Activated CD8-positive, alpha-beta memory T cell treated with anti-CD3 and anti-CD28 coated beads for 36 hours (primary cell): ENCODE measurements around the gene TXNDC11. TPM values are rescaled to one million over a fixed set of nuclear protein-coding genes. Genes with fewer than 3 reads are reported as not detected.

Experiments used
- CTCF ChIA-PET: fragments of 350-600 bp; sonication (Branson Sonifier 250); formaldehyde crosslinking; loops from one replicate; lab custom pipeline; 2021; ENCODE audit warnings: antibody characterized with exemption; lab: Charles Lee
- POLR2A ChIA-PET: fragments of 350-600 bp; sonication (Branson Sonifier 250); formaldehyde crosslinking; loops from one replicate; lab custom pipeline; 2021; ENCODE audit warnings: antibody characterized with exemption; lab: Charles Lee
- total RNA-seq, 2 experiments: library from RNA; stranded (reverse); gene quantifications; one replicate each; pipeline ENCODE4 v1.2.3, GENCODE V29; 2021

The TXNDC11 gene
- total RNA-seq, 2 experiments from 2014 or later: 32.1 to 36.1 TPM

GRCh38 chr16:11673091-11674000 lies 69.3 kb downstream of the TXNDC11 start:
- CTCF ChIA-PET: interaction anchor here (1.4 kb wide), 1 partner anchor 10 kb away, joined by 7 read pairs; no protein-coding TSS in a partner anchor

DNA sequence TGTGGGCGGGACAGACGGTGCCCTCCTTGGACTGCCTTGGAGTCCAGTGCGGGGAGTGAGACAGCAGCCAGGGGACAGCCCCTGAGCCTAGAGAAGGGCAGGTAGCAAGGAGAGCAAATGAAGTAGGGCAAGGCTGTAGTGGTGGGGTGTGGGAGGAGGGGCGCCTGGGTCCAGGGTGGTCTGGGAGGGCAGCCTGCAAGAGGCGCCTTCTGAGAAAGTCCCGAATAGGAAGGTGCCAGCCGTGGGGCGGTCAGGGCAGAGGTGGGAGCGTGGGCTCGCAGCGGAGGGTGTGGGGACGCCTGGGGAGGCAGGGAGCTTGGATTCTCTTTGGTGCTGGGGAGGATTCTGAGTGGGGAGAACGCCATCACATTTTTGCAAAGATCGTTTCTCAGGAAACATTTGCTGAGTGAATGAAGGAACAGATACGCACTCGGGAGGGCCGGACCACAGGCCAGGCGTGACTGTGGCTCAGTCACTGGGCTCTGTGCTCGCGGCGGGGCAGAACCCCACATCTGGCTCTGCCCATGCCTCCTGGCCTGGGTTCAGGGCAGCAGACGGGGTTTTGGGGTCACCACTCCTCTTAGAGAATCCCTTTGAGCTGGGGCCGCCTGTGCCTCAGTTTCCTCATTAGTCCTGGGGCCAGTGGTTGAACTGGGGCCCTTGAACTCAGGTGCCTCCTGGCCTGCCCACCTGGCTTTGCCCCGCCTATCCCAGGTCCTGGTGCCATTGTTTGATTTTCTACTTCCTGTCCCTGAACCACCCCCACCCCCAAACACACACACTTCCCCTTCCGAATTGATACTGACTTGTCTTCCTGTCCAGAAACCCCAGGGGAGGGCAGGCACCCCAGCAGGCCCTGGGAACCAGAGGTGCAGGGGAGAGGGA lies 70.2 kb downstream of the TXNDC11 start:
- POLR2A ChIA-PET: interaction anchor here (0.6 kb wide), 1 partner anchor 90 kb away, joined by 3 read pairs; no protein-coding TSS in a partner anchor
- CTCF ChIA-PET: interaction anchor here (1.4 kb wide), 1 partner anchor 11 kb away, joined by 7 read pairs; no protein-coding TSS in a partner anchor

More at GRCh38 chr16:11673091-11674000, 69.3 kb downstream of the TXNDC11 start:
- POLR2A ChIA-PET: interaction anchor here (0.6 kb wide), 1 partner anchor 91 kb away, joined by 3 read pairs; no protein-coding TSS in a partner anchor

DNA sequence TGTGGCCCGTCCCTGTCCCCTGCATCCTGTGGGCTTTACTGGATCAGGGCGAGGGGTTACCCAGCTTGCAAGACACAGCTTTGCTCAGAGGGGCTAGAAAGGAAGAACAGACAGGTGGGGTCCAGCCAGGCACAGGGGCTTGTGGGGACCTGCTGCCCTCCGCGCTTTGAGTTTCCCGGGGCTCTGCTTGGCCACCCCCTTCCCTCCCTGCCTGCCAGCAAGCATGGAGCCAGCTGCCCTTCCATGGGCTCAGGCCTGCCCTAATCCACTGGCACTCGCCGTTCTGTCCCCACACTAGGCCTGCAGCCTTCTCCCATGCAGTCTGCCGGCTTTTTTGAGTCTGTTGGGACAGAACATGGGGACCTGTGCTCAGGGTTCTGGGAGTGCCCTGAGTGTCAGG lies 71.0 kb downstream of the TXNDC11 start:
- ChIA-PET CTCF (no interaction called here), POLR2A (interaction anchor here (0.5 kb wide), 1 partner anchor 24 kb away, joined by 3 read pairs; no protein-coding TSS in a partner anchor)

GRCh38 chr16:11671271-11671670 lies 71.4 kb downstream of the TXNDC11 start:
- POLR2A ChIA-PET: interaction anchor here (0.5 kb wide), 1 partner anchor 24 kb away, joined by 3 read pairs; no protein-coding TSS in a partner anchor
- CTCF ChIA-PET: no interaction called here

- POLR2A ChIA-PET: no interaction called here
- CTCF ChIA-PET: interaction anchor here (0.9 to 1.7 kb wide), 2 partner anchors 30 to 138 kb away, joined by 3 to 6 read pairs; no protein-coding TSS in a partner anchor
Observed at GRCh38 chr16:11670171-11671131, 72.2 kb downstream of the TXNDC11 start.

DNA sequence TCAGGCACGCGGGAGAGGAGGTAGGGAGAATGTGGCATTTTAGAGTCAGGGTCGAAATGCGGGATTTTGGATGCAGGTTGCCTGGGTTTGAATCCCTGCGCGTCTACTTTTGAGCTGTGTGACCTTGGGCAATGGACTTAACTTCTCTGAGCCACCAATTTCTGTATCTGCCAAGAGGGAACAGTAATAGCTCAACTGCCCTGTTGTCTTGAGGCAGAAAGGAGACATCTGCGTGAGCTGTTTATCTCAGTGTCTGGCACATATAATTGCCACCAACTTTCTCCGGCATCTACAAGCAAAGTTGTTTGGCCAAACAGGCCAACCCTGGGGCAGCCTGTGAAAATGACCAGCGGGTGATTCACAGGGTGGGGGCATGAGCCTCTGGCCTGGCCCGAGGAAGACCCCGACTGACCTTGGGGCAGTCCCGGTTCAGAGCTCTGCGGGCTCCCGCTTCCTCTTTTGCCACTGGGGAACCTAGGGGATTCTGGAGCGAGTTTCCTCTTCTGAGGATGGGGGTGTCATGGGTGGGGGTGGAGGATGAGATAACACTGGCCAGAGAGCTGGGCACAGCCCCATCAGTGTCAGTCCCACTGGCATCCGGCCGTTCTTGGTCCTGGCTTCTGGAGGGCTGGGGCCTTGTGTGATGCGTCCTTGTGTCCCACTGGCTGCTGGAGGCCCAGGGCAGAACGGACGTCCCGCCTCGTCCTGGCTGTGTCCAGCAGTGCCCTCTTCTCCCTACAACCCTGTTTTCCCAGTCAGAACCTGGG lies 73.1 kb downstream of the TXNDC11 start:
- POLR2A ChIA-PET: interaction anchor here (0.6 kb wide), 1 partner anchor 99 kb away, joined by 4 read pairs; no protein-coding TSS in a partner anchor
- CTCF ChIA-PET: interaction anchor here (0.9 to 1.7 kb wide), 3 partner anchors 29 to 138 kb away, joined by 3 to 6 read pairs (median 4); no protein-coding TSS in a partner anchor

DNA sequence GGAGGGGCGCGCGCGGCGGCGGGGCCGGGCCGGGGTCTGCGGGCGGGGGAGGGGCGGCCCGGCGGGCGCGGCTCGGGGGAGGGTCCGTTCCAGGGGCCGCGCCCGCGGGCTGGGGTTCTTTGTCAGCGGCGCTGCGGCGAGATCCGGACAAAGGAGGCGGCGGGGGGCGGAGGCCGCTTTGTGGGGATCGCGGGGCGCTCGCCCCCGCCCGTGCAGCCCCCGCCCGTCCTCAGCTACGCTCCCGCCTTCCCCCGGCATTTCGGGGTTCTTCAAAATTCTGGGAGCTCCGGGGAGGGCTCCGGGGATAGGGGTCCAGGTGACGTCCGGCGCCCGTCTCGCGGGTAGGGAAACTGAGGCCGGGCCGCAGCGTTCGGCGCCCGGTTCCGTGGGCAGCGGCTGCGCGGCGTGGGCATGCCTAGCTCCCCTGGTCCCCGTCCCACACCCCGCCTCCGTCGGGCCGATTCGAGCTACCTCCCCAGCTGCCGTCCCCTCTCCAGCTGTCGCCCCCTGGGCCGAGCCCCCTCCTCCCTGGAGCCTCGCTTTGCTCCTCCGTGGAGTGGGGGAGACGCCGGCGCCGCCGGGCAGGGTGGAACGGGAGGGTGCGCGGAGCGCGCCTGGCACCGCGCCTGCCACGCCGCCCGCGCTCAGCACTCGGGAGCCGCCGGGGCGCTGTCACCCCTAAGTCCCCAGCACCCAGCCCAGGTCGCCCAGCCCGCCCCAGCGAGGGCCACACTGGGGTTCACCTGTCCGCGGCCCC lies 73.9 kb downstream of the TXNDC11 start:
- ChIA-PET POLR2A (interaction anchor here (0.6 kb wide), 1 partner anchor 98 kb away, joined by 4 read pairs; no protein-coding TSS in a partner anchor), CTCF (interaction anchor here (0.5 to 1.7 kb wide), 4 partner anchors 16 to 147 kb away, joined by 3 to 6 read pairs (median 4); no protein-coding TSS in a partner anchor)

DNA sequence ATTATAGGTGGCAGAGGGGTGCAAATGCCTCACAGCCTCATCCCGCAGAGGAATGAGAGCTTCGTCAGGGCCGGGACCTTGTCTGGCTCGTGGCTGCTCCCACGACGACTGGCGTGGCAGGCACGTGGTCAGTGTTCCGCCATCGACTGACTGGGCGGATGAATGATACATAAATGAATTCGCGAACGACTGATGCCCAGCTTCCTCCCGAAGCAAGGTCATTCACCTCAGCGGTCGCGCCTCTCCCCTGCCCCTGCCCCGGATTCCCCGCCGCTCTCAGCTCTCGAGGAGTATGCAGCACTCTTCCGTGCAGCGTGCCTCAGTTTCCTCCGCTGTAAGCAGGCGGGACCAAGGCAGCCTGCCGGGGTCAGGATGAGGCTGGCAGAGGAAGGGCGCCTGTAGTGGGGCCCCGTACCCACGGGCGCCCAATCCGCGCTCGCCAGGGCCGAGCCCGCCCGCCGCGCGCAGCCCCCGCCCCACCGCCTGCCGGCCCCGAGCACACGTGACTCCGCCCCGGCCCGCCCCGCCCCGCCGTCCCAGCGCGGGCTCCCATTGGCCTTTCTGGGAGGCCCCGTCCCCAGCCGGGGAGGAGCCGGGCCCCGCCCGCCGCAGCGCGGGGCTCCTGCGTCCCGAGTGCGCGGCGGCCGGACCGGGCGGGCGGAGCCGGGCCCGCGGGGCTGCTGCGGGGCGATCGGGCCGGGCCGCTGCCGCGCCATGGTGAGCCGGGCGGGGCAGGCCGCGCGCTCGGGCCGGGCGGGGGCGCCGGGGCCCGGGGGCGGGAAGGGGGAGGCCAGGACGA lies 74.6 kb downstream of the TXNDC11 start, which contains the start of gene SNN:
Gene SNN (plus strand): TSS at position 632 of the 799 bp plus-strand sequence. CDS start 7,605 bp downstream, outside the sequence.
- ChIA-PET POLR2A (no interaction called here), CTCF (interaction anchor here (0.5 to 1.7 kb wide), 5 partner anchors 16 to 148 kb away, joined by 3 to 6 read pairs (median 3); no protein-coding TSS in a partner anchor)

DNA sequence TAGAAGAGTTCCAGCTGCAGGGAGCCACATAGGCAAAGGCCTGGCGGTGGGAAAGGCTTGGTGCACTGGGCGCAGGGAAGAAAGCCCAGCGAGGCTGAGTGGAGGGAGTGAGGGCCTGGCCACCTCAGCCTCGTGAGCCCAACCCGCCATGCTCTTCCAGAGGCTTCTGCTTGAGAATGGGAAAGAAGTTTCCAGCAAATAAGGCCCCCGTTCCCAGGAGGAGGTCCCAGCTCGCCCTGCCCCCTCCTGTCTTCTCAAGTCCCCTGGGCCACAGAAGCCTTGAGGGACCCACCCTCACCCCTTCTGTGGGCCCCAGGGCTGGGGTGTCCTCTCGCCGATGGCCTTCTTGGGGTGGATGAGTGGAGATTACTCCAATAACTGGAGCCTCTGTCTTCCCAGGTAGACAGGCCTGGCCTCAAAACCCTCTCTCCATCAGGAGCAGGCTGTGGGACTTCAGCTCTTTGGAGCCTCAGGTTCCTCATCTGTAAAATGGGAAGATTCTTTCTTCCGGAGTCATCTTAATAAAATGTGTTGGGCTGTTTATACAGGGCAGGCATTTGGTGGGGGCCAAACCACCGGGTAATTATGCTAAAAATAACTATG lies 75.3 kb downstream of the TXNDC11 start:
- ChIA-PET POLR2A (no interaction called here), CTCF (interaction anchor here (0.6 to 1.4 kb wide), 2 partner anchors 126 to 135 kb away, joined by 3 to 4 read pairs; no protein-coding TSS in a partner anchor)

- ChIA-PET CTCF (interaction anchor here (0.5 to 1.4 kb wide), 2 partner anchors 134 to 145 kb away, joined by 3 read pairs; no protein-coding TSS in a partner anchor), POLR2A (no interaction called here)
Observed at GRCh38 chr16:11666103-11667055, 76.3 kb downstream of the TXNDC11 start.

DNA sequence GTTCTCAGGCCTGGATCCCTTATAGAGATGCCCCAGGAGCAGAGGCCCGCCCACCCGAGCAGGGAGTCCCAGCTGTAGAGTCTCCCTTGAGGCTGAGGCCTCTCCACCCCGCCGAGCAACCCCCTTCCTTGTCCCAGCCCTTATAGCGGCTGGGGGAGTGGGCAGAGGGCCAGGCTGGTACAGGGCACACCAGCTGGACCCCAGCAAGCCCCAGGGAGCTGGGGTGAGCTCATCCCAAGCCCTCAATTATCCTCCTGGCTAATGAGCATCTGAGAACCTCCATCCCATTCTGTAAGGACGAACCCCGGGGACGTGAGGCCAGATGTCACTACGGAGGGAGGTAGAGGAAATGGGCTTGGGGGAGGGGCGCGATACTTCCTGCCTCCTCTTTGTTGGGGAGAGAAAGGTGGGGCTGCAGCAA lies 77.6 kb downstream of the TXNDC11 start:
- ChIA-PET CTCF (interaction anchor here (0.9 to 1.4 kb wide), 3 partner anchors 23 to 293 kb away, joined by 3 to 6 read pairs (median 3); no protein-coding TSS in a partner anchor), POLR2A (interaction anchor here (1.3 kb wide), 1 partner anchor 132 kb away, joined by 4 read pairs; the partner anchor contains the start of gene ZC3H7A)

DNA sequence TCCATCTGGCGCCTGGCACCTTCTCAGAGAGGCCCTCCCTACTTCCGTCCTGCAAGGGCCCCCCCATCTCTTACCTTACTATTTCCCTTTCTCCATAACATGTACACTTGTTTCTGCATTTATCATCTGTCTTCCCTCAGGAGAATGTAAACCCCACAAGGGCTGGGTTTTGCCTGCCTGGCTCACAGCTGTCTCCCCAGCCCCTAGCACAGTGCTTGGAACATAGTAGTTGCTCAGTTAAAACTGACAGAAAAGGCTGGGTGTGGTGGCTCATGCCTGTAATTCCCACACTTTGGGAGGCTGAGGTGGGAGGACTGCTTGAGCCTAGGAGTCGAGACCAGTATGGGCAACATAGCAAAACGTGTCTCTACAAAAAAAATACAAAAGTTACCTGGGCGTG lies 80.1 kb downstream of the TXNDC11 start:
- POLR2A ChIA-PET: no interaction called here
- CTCF ChIA-PET: interaction anchor here (0.9 kb wide), 1 partner anchor 46 kb away, joined by 3 read pairs; no protein-coding TSS in a partner anchor

- CTCF ChIA-PET: interaction anchor here (0.6 to 0.7 kb wide), 2 partner anchors 8 to 95 kb away, joined by 3 read pairs; no protein-coding TSS in a partner anchor
- POLR2A ChIA-PET: interaction anchor here (0.7 to 0.8 kb wide), 2 partner anchors 79 to 98 kb away, joined by 4 to 5 read pairs; no protein-coding TSS in a partner anchor
Observed at GRCh38 chr16:11660565-11660964, 82.1 kb downstream of the TXNDC11 start.
